NCI-H774 (cell line): ENCODE results near the gene KPNA3.
A peak's percentile ranks its signal among the peaks of the same experiment; 100 is the strongest.
"Not testable (repeated sequence)": the region's sequence is repeated elsewhere in the genome, so short reads cannot be mapped to it uniquely, and the experiment has no call there.

Experiments used
- DNase-seq: peaks from one replicate; lab custom pipeline; 2025; lab: John Stamatoyannopoulos, UW

KPNA3 gene

GRCh38 chr13:49792550-49793324, at the start of gene KPNA3:
KPNA3 (minus strand) TSS chr13:49792682; CDS start chr13:49792506, 176 bp downstream.
- peak; percentile 83 for DNase-seq

DNA sequence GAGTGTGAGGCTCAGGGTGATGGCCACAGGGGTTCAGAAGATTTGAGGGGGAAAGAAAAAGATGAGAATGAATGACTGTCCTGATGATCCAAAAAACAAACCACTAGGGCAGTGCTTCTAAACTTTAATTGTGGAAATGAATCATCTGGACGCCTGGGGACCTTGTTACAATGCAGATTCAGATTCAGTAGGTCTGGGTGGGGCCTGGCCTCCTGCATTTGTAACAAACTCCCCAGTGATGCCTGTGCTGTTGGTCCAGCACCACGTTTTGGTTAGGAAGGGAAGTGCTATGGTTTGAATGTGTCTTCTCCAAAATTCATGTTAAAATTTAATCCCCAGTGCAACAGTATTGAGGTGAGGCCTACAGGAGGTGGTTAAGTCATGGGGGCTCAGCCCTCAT, 49.5 kb upstream of the KPNA3 start:
- DNase-seq: no peak

- no peak for DNase-seq
These were observed 48.2 kb upstream of the KPNA3 start for GRCh38 chr13:49840675-49841074.

- no peak for DNase-seq
These were observed 47.8 kb upstream of the KPNA3 start for GRCh38 chr13:49840266-49840665.

DNA sequence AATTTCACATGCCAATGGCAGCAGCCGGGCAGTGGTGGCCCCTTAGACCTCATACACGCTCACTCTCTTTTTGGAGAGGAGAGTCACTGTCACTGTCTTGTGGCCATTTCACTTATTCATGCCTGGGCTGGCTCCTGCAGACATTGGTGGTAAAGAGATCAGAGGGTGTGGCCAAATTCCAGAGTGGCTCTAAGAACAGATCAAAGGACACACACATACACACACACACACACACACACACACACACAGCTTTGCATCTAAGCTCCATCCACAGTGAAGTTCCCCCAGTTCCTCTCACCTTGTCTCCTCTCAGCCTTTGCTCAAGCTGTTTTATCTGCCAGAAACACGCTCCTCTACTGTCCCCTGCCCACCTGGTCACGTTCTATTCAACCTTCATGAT, 46.5 kb upstream of the KPNA3 start:
- no peak for DNase-seq

- no peak for DNase-seq
These were observed 44.0 kb upstream of the KPNA3 start for GRCh38 chr13:49836516-49836915.

DNA sequence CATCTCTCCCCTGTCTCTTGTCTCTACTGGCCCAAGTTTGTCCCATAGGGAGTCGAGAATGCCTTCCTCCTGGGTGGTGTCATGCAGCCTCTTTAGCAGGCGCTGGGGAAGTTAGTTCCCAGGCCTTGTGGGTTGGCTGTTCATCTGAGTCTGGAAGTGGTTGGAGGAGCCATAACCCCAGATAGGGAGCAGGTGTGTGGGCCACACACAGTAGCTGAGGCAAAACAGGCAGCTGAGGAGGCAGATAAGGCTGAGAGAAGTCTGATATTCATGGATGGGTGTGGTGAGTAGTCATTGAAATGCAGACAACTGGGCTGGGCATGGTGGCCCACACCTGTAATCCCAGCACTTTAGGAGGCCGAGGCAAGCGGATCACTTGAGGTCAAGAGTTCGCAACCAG, 40.9 kb upstream of the KPNA3 start:
- DNase-seq: no peak

DNA sequence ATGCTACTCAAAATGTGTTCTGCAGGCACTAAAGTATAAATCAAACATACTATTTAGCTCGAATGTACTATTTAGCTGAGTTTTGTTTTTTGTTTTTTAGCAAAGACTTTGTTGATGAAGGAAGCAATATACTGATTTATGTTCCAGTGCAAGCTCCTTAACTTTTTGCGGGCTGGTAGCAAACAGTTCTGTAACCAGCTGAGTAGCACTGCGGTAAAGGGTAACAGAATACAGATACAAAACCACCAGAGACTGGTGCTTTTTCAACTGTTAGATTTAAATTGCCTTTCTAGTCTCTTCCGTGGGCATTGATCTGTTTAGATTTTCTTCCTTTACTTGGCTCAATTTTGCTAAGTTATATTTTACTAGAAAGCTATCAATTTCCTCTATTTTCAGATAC, 39.0 kb upstream of the KPNA3 start:
- DNase-seq: no peak

GRCh38 chr13:49830721-49831120, 38.2 kb upstream of the KPNA3 start:
- no peak for DNase-seq

DNA sequence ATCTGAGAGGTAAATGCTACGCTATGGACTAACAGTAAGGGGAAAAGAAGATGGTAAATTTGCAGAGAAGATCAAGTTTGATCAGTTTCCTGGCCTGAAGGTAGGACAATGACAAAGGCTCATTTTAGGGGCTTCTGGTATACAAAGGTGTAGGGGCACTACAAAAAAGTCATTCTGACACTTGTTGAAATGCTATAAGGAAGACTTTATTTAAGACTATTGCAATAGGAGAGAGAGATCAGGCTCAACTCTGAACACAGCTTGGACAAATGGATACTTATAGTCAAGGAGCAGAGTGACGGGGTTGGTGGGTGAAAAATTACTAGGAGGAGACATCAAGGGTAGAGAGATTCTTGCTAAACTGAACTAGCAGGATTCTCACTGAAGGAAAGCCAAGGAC, 37.2 kb upstream of the KPNA3 start:
- DNase-seq: no peak

- no peak for DNase-seq
These were observed 36.0 kb upstream of the KPNA3 start for GRCh38 chr13:49828453-49828852.

DNA sequence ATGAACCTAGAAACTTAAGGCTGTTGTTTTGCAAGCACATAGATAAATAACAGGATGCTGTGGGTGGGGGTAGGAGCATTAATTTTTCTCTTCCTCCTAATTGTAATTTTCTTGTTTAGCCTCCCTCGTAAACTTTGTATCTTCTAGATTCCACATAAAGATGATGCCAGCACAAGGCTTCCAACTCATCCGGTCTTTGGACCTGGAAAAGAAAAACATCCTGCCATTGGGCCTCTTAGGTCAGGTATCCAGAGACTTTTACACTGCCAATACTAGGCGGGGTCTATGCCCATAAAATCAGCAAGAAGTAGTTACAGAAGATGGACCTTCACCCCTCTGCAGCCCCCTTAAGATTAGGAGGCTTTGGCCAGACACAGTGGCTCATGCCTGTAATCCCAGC, 35.4 kb upstream of the KPNA3 start:
- no peak for DNase-seq

- DNase-seq: no peak
These were observed 34.9 kb upstream of the KPNA3 start for GRCh38 chr13:49827336-49827735.

GRCh38 chr13:49821216-49822009, 28.9 kb upstream of the KPNA3 start:
- DNase-seq: no peak

DNA sequence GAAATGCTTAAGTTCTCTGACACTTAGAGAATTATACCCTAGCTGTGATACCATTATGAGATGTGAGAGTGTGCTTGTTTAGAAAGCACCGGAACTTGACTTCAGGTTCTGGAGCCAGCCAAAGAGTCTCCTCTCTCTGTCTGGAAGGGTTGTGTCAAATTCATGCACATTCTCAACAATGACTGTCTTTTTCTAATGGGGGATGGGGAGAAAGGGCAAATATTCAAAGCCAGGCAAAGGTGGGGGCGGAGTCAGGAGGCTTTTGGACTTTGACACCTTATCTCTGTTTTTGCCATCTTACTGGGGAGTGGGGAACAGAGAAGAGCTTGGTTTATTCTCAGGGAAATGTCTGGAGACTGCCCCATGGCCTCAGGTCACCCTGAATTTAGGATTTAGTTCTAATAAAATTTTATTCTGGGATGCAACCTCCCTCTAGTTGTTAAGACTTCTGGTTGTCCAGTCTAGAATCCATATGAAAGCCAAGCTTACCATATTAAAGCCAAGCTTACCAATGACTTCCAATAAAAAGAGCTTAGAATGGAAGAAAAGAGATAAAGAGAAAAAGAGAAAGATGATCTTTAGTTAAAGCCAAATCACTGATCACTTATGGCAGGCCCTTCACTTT, 28.2 kb upstream of the KPNA3 start:
- no peak for DNase-seq

GRCh38 chr13:49816047-49816446, 23.6 kb upstream of the KPNA3 start:
- DNase-seq: not testable (repeated sequence)

DNA sequence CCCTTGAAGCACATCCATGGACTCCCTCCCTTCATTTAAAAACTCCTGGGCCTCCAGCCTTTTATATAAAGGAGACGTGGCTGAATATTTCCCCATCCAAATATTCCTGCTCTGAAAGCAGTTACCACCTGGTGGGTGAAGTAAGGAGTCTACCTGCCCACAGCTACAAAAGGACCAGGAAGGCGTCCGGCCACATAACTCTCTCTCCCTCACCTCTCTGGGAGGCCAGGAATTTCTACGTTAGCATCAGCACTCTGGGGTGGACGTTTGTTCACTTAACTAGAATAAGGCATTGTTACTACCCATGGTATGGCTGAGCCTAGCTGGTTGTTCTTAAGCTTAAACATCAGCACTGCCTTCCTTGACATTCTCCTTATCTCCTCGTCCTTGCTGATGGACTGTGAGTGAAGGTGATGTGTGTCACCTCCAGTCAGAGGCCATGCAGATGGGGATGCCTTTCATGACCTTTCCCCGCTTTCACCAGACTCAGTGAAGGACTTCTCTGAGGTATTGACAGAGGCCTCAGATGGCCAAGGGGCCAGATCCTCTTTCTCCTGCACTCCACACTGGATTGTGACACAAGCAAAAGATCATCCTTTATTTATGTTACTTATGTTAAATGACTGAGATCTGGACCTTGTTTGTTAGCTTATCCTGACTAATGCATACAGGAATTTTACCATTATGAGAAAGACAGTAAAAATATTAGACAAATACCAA, 22.2 kb upstream of the KPNA3 start:
- no peak for DNase-seq

DNA sequence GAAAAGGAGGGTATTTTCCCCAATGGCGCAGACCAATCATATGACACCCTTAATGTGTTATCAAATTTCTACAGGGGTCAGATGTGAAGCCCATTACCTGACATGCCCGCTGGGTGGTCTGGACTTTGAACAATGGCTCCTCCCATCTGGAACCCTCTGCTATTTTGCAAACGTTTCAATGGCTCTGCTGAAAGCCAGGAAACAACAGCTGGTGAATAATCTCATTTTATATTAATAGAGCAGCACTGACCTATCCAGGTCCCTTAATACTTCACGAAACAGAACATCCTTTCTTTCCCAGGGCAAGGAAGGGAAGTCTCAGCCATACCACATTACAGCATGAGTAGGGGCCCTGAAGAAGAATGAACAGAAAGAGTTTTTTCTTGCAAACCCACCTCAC, 20.3 kb upstream of the KPNA3 start:
- no peak for DNase-seq

GRCh38 chr13:49811527-49811908, 19.0 kb upstream of the KPNA3 start:
- no peak for DNase-seq

DNA sequence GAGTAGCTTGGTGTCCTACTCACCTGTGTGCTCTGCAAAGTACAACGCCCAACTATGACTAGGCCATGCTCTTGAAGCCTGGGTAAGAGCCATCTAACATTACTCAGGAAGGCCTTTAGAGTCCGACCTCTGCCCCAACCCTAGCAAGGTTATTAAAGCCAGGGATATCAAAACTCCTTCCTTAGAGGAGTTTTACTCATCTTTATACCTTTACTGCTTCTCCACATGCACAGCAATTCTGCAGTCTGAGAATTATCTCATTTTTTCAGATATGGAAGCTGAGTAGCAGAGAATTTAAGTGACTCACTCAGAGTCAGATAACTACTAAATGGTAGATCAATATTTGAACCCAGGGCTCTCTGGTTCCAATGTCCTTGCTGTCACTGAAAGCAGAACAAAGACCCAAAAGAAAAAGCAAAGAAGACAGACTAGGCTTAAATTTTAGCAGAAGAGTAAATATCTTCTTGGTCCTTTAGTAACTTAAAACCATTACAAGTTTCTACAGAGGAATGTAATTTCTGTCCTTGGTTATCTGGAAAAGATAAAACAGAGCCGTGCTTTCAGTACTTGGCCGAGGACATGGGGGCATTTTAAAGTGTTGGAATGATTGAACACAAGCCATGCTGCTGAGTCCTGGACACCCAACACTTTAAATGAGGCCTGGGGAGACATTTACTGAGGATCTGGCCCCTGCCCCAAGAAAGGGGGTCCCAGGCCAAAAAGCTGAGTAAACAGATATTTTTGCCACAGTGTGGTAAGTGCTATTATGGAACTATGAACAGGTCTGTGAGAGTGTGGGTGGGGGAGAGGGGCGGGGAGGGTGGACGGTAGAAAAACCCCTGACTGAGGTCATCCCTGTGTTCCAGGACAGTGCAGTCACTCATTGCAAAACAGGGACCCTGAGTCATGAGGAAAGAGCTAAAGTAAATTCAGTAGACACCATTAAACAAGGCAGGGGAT, 18.4 kb upstream of the KPNA3 start:
- DNase-seq: no peak

GRCh38 chr13:49807681-49808080, 15.2 kb upstream of the KPNA3 start:
- DNase-seq: no peak
